Ovary (tissue), 9 donors: ENCODE measurements around the gene AFF3. TPM values are rescaled to one million over a fixed set of nuclear protein-coding genes. Genes with fewer than 3 reads are reported as not detected.
"Not testable (repeated sequence)": the region's sequence is repeated elsewhere in the genome, so short reads cannot be mapped to it uniquely, and the experiment has no call there.

ENCODE experiments used
- DNase-seq, 5 donors: peaks; one replicate each; pipeline ENCODE4 v3.0.0-alpha.2; 2019 to 2020
- H3K27ac ChIP-seq, 2 donors: fragments of 200-600 bp; one replicate each; pipeline versions ENCODE4 v1.5.1 to v1.8.0; 2019 to 2022
- H3K27me3 ChIP-seq: fragments of 200-600 bp; one replicate; pipeline ENCODE4 v1.8.0; 2022
- H3K36me3 ChIP-seq: fragments of 200-600 bp; sonication (generic); one replicate; pipeline ENCODE4 v1.5.1; 2019
- H3K4me1 ChIP-seq: one replicate; pipeline ENCODE4 v1.8.1; 2013; ENCODE audit warnings: mild to moderate bottlenecking, moderate library complexity; ENCODE audit not compliant: insufficient read depth
- H3K4me3 ChIP-seq: fragments of 200-600 bp; sonication (generic); one replicate; pipeline ENCODE4 v1.5.1; 2017
- H3K9me3 ChIP-seq, 2 donors: fragments of 200-600 bp in 1 of 2; sonication (generic) in 1 of 2; one replicate each; pipeline versions ENCODE4 v1.5.1 to v1.8.1; 2013 to 2019; ENCODE audit warnings: mild to moderate bottlenecking in 1 of 2, moderate library complexity in 1 of 2
- WGBS, 3 donors: extraction: QIAGEN DNeasy Blood & Tissue Kit in 1 of 3; methylation state at CpG; one replicate each; pipeline versions ENCODE4 v1.1.5 to v1.1.7; 2013 to 2017; 5-methylcytosine and 5-hydroxymethylcytosine counted together
- intact Hi-C, 4 donors: fragments of 100-400 bp; cut with DNase I; formaldehyde crosslinking; loops; one replicate each; pipeline versions ENCODE4 v1.11.0 to v1.15.1; 2022 to 2023
- polyA plus RNA-seq, 2 donors: library from polyadenylated mRNA; stranded (reverse); fragments of 200-250 nt in 1 of 2; fragments of 350-450 nt in 1 of 2; fragmentation: Illumina TruSeq in 1 of 2; extraction: RNeasy Lipid Tissue Mini Kit (QIAGEN cat#74804) in 1 of 2; gene quantifications; one replicate each; pipeline ENCODE4 v1.2.3, GENCODE V29; 2013 to 2014
- total RNA-seq, 7 donors: library from RNA; depleted of rRNA in 2 of 7; stranded (reverse); fragments of >200 nt in 2 of 7; fragmentation: NEBNext Ultra II Directional in 3 of 7; extraction: Animal tissue kit (Norgen Biotek cat#: 25700) in 3 of 7; gene quantifications; one replicate each; pipeline versions ENCODE4 v1.1.0 to v1.2.4, GENCODE V29; 2016 to 2023
- donor health status: DM: no; HTN: no; CAD: no; lungs with moderate emphysema.
- donor health status: DM: no; HTN: no; CAD: no.
- donor health status: Bipolar disorder and iron deficiency.
- donor health status: DM: yes; HTN: yes; CAD: no.
- donor health status: DM: no; HTN: no; CAD: no.
- donor health status: DM: yes; HTN: yes; CAD: no.

AFF3 gene
- total and polyA plus RNA-seq, 9 donors = 5.9 to 40.8 (median 25.7) TPM

DNA sequence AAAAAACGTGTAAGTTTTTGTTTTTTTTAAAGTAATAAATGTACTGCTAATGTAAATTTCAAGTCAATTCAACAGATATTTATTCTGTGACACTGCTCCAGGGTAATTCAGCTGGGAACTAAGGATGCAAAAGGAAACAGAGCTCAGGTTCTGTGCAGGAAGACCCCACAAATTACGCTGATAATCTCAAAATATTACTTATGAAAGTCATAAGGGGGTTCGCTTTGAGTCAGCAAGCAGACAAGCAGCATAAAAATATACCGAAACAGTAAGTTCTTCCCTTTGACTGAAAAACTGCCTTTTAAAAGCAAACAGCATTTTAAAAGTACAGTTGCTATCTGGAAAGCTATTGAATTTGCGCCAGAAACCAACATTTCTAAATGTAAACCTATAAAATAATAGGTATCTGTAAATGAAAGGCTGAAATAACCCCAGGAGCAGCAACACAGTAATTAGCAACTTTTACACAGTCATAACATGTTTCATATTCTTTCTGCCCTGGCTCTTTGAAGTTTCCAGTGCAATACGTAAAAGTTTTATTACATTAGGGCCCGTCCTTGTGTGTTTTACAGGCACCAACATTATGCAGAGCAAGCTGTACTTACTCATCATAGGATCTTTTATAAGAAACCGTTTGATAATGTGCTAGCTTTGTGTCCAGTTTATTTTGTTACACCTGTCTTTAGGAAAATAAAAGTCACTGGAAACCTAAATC, 39.8 kb downstream of the AFF3 start:
- H3K36me3 ChIP-seq, H3K27me3 ChIP-seq, H3K27ac ChIP-seq, DNase-seq, H3K4me3 ChIP-seq, H3K9me3 ChIP-seq, H3K4me1 ChIP-seq: not testable (repeated sequence)
- WGBS, 3 donors = 31 to 51% (median 44%) methylated on average over 3 to 4 of the region's 8 CpGs
- intact Hi-C loops = loop anchor here in 1 of 4 donors (10.0 kb wide), 1 partner anchor 92 kb away; no protein-coding TSS in a partner anchor

DNA sequence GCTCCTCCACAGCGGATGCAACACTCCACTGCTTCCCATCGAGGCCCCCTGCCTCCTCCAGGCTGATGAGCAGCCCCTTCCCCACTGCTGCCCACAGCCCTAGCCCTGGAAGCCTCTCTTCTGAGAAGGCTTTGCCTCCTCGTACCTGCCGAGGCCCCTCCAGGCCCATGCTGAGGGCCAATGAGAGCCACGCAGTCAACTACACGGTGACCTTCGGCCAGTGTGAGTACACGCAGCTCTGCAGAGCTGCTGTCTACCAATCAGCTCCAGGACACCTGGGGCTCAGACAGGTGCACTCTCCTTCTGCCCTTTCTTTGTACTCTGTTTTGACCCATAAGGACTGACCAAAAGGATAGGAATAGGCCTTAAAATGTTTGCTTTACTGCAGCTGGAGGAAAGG, 43.5 kb downstream of the AFF3 start:
- H3K9me3 ChIP-seq, H3K27ac ChIP-seq, intact Hi-C loops, H3K27me3 ChIP-seq, H3K4me3 ChIP-seq, H3K4me1 ChIP-seq, DNase-seq, H3K36me3 ChIP-seq: not testable (repeated sequence)
- WGBS, 3 donors = 90% methylated on average over 3 of the region's 8 CpGs; no CpG with 5 or more reads in 2 of the 3 donors

GRCh38 chr2:100097611-100098294, 44.6 kb downstream of the AFF3 start:
- DNase-seq, H3K27me3 ChIP-seq, H3K4me3 ChIP-seq, H3K9me3 ChIP-seq, H3K27ac ChIP-seq, intact Hi-C loops, H3K36me3 ChIP-seq, H3K4me1 ChIP-seq: not testable (repeated sequence)
- WGBS, 3 donors = no CpG with 5 or more reads among the region's 7 CpGs

DNA sequence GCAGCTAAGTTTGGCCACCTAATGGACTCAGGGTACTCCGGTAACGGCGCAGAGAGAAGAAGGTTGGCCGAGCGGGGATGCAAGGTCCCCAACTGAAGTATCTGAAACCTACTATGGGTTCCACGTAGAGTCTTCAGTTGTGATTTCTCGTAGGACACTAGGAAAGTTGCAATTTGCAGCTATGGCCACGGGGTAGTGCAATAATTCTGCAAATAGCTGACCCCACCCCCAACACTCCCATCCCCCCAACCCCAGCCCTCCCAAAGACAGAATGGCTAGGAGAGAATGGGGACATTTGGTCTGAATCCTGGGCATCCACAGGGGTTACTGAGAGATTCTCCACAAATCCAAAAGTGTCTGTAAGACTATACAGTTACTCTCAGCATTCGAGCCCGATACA, 46.5 kb downstream of the AFF3 start:
- DNase-seq, H3K4me3 ChIP-seq, H3K9me3 ChIP-seq, H3K4me1 ChIP-seq, H3K27ac ChIP-seq, H3K36me3 ChIP-seq, intact Hi-C loops, H3K27me3 ChIP-seq: not testable (repeated sequence)
- WGBS, 3 donors = 92 to 95% (median 94%) methylated on average over 9 to 10 of the region's 10 CpGs

DNA sequence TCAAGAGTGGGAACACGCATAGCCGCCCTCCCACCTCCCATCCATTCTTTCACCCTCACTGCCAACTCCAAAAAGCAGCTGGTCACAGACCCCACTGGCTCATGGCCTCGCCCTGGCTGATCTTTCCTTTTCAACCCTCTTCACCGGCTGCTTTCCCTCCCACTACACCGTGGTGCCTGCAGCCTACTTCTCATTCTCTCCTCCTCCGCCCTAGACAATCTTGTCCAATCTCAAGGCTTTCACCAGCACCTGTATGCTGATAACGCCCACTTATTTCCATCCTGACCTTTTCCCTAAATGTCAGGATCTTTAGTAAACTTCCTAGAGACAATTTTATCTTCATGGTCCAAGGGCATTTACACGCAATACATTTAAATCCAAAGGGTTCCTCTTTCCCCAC, 50.6 kb downstream of the AFF3 start:
- H3K27me3 ChIP-seq, H3K9me3 ChIP-seq, H3K36me3 ChIP-seq, H3K4me3 ChIP-seq, H3K27ac ChIP-seq, intact Hi-C loops, DNase-seq, H3K4me1 ChIP-seq: not testable (repeated sequence)
- WGBS, 3 donors = 90 to 95% (median 92%) methylated on average over 5 to 6 of the region's 8 CpGs

GRCh38 chr2:100085744-100086143, 56.6 kb downstream of the AFF3 start:
- H3K27ac ChIP-seq, H3K27me3 ChIP-seq, H3K36me3 ChIP-seq, DNase-seq, H3K9me3 ChIP-seq, H3K4me3 ChIP-seq, intact Hi-C loops, H3K4me1 ChIP-seq: not testable (repeated sequence)
- WGBS, 3 donors = 86 to 96% (median 88%) methylated on average over 2 of the region's 2 CpGs

DNA sequence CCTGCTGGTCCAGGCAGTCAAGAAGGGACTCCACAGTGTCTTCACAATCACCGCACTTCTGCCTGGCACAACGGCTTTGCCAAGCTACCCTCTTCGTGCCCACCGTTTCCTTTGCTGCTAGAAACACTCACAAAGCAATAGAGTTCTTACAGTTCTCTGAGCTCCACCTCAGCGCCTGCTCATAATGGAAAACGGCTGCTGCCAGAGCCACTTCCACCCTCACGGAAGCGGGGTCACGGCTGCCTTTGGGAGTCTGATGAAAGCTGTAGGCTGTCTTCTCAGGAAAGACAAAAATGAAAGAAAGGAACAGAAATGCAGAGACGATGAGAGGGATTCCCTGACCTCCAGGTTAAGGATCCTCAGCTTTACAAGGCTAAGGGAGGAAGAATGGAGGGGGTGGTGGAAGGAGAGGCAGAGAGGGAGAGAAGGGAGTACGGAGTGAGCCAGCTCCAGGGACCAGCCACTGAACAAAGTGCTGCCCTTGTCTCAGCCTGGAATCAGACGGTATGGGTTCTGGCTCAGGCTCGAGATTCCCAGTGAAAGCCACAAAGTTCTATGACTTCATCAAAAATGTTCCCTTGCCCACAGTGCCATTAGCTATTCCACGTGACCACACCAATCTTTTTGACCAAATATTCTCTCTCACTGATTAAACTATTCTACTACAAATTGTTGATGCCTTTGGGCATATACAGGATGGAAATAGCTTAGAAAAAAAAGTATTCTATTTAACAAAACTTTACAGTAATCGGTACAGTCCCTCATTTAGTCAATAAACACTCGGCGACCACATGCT, 58.8 kb downstream of the AFF3 start:
- H3K4me3 ChIP-seq = not testable (repeated sequence)

DNA sequence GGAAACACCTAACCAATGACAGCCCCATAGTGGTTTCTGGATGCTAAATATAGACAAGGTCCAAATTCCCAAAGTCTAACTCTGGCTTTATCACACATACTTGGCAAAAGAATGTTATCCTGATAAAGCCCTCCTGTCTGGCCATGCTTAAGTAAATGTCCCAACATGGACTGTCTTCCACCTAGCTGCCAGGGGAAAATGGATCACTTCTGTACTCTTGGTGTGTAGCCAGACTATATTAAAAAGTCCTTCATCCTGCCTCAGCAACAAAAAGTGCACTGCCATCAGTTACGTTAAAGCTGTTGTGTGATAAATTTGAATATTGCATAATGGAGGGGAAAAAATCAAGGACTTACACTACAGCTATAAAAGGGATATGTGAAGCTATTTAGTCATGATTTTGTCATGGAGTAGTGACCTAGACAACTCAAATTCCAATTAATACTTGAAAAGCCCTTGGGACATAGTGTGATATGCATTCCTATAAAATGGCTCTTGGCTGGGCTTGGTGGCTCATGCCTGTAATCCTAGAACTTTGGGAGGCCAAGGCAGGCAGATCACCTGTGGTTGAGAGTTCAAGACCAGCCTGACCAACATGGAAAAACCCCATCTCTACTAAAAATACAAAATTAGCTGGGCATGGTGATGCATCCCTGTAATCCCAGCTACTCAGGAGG, 60.0 kb downstream of the AFF3 start:
- H3K36me3 ChIP-seq, H3K9me3 ChIP-seq, H3K27me3 ChIP-seq, H3K27ac ChIP-seq, DNase-seq, H3K4me1 ChIP-seq, intact Hi-C loops, H3K4me3 ChIP-seq: not testable (repeated sequence)
- 34 to 56% (median 39%) methylated on average over 1 of the region's 1 CpG for WGBS, 3 donors

More for the DNA sequence above, 58.8 kb downstream of the AFF3 start:
- H3K4me1 ChIP-seq, H3K9me3 ChIP-seq, H3K36me3 ChIP-seq, intact Hi-C loops, DNase-seq, H3K27me3 ChIP-seq, H3K27ac ChIP-seq: not testable (repeated sequence)
- 67 to 76% (median 68%) methylated on average over 15 to 16 of the region's 17 CpGs for WGBS, 3 donors
